Testis (tissue), 2 donors: Measurements from ENCODE around the gene GATB.

Source experiments
- CTCF ChIP-seq, 3 experiments: fragments of 450-650 bp in 2 of 3; fragments of 200-600 bp in 1 of 3; sonication (generic) in 1 of 3; IDR thresholded peaks; one replicate each; pipeline ENCODE4 v1.5.1; 2016 to 2019; ENCODE audit warnings: antibody characterized with exemption in 3 of 3, mild to moderate bottlenecking in 2 of 3, moderate library complexity in 1 of 3
- POLR2A ChIP-seq: fragments of 450-650 bp; IDR thresholded peaks from one replicate; pipeline ENCODE4 v1.6.1; 2017; ENCODE audit warnings: antibody characterized with exemption, mild to moderate bottlenecking, moderate library complexity

GRCh38 chr4:151712777-151713176, 48.0 kb downstream of the GATB start:
- TF ChIP-seq CTCF (IDR thresholded peaks at IDR 0.05) (no peak), POLR2A (no peak)
